Activated CD4-positive, alpha-beta T cell treated with anti-CD3 and anti-CD28 coated beads, Interleukin-2, amount 50 U/mL, for 16 hours (primary cell): ENCODE results near the gene MAML1.
"Not testable (repeated sequence)": the region's sequence is repeated elsewhere in the genome, so short reads cannot be mapped to it uniquely, and the experiment has no call there.

Experiments
- DNase-seq: peaks from one replicate; pipeline ENCODE4 v3.0.0-alpha.2; 2020

MAML1 gene

DNA sequence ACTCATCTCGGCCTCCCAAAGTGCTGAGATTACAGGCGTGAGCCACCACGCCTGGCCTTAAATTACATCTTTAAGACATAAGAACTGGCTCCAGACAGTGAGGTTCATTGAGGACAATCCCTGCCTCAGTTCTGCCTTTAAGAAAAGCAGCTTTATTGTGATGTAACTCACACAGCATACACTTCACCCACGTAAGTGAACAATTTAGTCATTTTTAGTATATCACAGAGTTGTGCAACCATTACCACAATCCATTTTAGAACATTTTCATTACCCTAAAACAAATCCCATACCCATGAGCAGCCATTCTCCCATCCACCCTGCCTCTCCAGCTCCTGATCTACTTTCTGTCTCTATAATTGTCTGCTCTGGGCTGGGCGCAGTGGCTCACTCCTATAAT lies 37.2 kb downstream of the MAML1 start:
- DNase-seq = no peak

DNA sequence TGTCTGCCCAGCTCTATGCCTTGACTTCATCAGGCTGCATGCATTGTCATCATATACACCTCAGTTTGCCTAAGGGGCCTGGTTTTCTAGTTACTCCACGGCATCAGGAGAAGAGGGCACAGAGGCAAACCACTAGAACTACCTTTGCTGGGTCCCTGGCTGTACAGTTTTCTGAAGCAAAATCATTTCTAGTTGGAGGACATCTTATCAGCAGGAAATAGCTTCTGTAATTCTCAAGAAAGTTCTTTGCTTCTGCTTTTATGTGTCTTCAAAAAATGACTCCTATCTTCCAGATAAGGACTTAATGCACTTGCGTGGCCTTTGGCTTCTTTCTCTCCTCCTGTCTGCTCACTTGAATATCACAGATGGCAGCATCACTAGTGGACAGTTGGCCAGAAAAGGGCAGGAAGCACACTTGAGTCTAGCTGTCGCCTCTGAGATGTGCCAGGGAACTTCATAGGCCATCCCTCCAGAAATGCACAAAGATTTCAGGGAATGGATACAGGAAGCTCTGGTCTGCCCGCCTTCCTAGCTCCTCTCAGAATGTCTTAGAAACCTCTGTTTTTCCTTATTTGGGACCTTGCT lies 38.8 kb downstream of the MAML1 start:
- no peak for DNase-seq

DNA sequence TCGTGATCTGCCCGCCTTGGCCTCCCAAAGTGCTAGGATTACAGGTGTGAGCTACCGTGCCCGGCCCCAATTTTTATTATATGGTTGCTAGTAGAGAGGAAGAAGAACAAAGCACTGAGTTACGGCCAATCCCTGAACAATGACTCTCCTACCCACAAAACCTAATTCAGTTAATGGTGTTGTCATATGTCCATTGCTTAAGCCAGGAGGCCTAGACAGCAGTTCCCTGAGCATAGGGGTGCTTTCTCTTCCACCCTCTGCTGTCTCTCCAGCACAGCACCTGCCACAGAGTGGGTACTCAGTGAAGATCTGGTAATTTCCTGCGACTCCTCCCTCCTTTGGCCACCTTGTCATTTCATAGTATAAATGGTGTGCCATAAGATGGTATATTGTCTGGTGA lies 39.7 kb downstream of the MAML1 start:
- DNase-seq = no peak

DNA sequence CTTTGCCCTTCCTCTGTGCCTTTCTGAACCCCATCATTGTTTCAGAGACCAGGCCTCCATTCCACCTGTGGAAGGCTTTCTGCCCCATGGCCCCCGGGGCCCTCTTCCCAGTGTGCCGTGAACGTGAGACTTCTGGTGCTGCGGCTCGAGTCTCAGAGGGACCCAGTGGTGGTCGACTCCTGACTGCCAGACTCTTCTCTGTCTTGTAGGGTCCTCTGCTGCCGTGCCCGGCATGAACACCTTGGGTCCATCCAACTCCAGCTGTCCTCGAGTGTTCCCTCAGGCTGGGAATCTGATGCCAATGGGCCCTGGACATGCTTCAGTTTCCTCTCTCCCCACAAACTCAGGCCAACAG lies 41.0 kb downstream of the MAML1 start:
- DNase-seq = no peak

DNA sequence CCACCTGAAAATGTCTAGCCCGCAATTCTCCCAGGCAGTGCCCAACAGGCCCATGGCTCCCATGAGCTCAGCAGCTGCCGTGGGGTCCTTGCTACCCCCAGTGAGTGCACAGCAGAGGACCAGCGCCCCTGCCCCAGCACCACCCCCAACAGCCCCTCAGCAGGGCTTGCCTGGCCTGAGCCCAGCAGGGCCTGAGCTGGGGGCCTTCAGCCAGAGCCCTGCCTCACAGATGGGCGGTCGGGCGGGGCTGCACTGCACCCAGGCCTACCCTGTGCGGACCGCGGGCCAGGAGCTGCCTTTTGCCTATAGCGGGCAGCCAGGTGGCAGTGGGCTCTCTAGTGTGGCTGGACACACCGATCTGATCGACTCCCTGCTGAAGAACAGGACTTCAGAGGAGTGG lies 41.8 kb downstream of the MAML1 start:
- DNase-seq = no peak

DNA sequence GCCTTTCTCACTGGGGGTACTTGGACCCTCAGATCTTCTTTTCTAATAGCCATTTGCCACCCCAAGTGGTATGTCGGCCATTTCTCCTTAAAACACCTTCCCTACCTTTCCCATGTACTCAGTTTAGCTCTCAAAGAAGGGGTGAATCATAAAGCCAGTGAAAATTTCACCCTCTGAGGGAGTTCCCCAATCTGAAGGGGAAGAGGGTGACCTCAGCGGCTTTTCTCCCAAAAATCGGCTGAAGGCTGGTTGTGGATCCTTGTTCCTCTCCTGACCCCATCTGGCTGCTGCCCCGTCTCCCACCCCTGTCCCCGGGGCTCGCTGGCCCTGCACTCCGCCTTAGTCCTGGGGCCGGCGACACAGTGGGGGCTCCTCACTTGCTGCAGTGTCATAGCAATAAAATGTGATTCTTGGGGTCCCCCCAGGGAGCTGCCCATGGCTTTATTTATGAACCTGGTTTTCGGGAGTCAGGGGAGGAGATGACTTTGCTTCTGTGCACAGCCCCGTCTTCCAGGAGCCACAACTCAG lies 43.9 kb downstream of the MAML1 start:
- DNase-seq = no peak

DNA sequence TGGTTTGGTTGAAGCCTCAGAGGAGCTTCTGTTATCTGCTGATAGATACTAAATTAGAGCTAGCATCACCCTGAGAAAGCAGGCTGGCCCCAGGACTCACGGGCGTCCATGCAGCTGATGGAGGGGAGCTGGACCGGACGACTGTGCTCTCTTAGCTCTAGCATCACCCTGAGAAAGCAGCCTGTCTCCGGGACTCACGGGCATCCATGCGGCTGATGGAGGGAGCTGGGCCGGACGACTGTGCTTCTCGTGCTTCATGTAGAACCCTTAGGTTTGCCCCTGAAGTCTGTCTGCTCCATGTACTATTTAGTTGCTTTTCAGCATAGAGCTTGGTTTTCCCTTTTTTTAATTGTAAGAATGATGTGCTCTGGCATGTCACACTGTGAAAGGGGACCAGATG lies 44.8 kb downstream of the MAML1 start:
- DNase-seq = no peak

DNA sequence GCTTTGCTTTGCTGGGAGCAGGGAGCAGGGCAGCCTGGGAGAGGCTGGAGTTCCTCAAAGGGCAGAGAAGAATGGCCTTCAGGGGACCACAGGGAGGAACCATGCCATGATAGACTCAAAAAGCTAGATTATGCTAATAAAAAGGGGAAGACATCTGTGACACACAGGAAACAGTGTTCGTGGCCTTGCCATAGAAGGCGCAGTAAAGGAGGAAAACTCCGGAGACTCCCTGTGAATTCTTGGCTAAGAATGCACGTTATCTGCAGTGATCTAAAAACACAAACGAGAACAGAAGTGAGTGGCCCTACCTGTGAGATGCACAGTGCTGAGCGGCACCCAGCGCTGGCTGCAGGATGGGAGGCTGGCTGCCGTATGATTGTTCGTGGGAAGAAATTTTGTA lies 45.3 kb downstream of the MAML1 start:
- no peak for DNase-seq

DNA sequence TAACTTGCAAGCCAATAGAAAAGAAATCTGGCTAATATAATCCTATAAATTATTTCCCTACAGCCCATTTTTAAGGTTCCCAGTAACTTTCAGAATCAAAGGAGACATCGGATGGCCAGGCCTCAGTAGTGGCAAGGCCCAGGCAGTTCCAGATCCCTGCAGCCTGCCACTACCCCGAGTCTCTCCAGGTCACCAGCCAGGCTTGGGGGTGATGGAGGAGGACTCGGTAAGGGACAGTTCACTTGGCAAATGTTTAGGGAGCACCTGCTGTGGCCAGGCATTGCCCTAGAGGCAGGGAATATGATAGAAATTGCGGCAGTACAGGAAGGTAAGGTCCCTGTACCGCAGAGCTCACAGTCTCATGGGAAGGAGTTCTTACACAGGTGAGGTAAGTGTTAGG lies 46.0 kb downstream of the MAML1 start:
- no peak for DNase-seq

DNA sequence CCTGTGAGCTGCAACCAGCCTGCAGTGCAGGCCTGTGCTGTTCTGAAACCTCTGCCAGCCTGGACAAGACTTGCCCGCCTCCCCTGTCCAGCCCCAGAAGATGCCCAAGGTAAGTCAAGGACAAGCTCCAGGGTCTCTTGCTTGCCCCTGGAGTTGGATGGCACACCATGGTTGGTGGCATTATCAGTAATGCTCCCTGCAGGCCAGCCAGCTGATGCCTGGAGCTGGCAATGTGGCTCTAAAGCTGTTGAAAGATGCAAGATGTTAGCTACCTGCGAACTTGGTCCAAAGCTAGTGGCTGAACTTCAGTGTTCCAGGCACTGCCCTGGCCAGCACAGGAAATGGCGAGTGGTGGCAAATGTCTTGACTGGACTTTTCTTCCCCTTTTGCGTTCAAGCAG lies 47.2 kb downstream of the MAML1 start:
- no peak for DNase-seq

DNA sequence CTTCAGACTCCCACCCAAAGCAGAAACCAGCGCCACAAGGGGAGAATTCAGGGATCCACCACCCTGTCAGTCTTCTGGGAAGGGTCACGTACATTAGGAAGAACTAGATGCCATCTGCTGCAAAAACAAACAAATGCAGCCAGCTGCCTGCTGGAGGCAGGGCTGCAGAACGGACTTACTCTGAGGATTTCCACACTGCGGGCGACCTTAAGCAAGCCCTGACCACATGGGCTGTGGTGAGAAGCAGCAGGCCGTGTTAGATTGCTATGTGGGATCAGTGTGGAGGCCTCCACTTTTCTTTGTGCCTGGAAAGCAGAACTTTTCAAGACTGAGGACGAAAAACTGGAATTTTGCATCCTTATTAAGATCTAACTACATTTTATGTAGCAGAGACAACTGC lies 47.7 kb downstream of the MAML1 start:
- no peak for DNase-seq

DNA sequence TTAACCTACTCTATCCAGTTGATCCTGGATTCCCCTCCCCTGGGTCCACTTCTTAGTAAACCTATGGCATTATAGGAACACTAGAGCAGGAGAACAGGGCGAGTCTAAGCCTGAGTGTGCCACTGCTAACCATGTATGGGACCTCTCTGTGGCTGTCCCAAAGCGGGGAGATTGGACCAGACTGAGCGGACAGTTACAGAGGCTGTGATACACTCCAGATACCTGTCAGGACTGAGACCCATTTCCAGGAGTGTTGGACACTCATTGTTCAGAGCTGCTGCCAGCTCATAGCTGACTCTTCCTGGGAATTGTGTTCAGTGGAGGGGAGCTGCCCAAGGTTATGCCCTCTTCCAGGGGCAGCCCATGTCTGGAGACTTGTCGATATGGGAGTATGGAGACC lies 49.2 kb downstream of the MAML1 start:
- no peak for DNase-seq

DNA sequence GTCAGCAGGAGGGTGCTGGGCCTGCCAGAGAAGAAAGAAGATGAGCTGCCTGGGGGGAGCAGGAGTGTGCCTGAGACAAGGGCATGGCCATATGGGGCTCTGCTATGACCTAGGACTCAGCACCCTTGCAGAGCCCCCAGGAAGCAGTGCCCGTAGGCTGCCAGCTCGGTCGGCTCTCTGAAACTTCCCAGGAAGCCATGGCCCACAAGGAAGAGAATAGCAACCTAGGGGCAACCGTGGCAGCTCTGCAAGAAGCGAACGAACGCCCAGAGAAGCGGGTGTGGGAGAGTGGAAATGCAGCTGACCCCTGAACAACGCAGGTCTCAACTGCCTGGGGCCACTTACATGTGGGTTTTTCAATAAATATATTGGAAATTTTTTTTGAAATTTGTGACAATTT lies 50.5 kb downstream of the MAML1 start:
- no peak for DNase-seq

DNA sequence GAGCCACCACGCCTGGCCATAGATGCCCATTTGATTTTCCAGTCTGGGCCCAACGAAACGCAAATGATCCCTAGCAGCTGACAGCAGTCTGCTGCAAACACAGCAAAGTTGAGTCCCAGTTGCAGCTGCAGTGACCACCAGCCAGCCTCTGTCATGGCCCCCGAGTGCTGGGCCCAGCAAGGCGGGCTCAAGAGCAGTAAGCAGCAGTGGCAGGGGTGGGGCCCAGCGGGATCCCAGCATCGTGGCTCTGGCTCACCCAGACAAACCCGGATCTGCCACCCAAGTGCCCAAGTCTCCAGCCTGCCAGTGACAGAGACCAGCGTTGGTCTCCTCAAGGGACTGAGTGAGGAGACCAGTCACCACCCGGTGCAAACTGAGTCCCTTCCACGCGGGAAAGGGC lies 54.2 kb downstream of the MAML1 start:
- no peak for DNase-seq

DNA sequence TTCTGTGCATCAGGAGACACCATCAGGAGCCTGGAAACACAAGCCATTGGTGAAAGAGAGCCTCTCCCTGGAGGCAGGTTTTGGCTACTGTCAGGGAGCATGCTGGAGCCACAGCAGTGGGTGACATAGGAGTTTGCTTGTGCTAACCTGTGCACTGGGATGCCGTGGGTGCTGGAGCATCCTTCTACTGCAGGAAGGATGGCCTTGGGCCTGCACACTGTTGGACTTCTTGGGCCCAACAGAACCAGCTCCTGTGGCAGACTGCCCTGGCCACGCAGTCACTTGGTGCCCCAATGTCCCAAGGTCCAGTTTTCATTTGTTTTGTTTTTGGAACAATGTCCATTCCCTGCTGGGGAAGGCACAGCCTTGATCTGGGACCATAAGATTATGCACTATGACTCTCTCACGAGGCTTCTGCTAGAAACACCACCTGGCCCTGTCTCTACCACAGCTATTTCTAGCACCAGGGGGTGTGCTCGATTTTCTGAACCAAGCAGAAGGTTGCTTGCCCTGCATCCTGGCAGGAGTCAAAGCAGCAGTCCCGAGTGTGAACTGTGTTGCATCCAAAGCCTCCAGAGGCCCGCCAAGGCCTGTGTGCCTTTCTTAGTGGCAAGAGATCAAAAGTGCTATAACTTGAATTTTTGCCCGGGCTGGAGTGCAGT lies 55.7 kb downstream of the MAML1 start:
- no peak for DNase-seq

DNA sequence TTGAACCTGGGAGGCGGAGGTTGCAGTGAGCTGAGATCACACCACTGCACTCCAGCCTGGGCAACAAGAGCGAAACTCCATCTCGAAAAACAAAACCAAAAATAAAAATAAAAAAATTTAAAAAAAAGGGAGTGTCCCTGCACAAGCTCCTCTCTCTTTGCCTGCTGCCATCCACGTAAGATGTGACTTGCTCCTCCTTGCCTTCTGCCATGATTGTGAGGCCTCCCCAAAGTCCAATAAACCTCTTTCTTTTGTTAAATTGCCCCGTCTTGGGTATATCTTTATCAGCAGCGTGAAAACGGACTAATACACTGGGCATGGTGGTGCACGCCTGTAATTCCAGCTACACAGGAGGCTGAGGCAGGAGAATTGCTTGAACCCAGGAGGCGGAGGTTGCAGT lies 56.7 kb downstream of the MAML1 start:
- not testable (repeated sequence) for DNase-seq

DNA sequence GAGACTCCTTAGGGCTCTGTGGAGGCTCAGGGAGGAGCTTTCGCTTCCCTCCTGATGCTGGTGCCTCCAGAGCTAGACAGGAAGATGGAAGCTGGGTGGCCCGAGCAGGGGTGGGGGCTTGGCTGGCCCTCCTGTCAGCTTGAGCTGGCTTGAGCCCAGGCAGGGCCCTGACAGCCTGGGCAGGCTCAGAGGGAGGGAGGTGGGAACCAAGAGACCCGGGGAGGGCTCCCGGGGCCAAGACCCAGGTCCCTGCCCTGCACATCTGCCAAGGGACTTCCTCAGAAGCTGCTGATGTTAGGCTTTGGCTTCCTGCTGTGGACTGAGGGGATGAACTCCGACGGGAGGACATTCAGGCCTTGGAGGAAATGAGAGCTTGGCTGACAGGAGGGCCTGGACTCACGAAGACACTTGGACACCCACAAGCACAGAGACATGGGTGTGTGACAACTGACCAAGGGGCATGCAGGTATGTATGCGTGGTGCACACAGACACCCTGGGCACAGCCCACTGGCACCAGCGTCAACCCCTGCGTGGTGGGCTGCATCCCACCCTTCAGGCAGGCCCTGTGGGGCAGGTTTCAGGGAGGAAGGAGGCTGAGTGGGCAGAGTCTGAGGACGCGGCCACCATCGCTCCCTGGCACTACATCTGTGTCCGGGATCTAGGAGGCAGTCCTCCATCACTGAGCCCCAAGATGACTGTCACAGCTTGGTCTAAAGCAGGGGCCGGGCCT lies 59.4 kb downstream of the MAML1 start:
- no peak for DNase-seq

DNA sequence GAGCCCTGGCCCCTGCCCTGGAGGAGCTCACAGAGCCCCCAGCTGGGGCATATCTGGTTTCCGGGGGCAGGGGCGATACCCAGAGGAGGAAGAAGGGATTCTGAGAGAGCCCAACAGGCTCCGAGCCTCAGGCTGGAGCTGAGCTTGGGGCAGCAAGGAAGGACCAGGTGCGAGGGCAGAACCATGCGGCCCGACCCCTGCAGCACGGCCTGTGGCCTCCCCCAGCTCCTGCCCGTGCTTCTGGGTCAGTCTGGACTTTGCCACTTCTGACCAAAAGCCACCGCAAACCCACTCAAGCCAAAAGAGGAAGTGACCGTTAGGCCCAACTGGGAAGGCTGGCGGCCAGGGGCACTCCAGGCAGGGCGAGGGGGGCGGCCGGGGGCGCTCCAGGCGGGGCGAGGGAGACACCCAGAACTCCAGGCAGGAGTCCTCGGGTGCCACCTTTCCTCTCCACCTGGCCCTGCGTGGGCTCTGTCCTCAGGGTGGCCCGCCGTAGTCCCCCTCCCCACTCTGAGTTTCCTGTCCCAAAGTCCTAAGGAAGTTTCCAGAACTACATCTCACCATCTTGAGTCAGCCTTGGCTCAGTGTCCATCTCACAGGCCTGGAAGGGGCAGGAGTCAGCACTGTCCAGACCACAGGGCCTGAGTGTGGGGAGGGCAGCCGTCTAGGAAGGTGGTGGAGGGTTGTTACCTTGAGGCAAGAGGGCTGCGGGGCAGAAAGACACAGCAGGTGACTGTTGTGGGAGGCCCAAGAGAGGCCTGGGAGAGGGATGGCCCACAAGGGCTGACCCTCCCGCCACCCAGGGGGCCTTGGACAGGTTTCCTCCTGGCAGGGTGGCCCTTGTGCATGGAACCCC lies 60.2 kb downstream of the MAML1 start:
- DNase-seq = no peak

DNA sequence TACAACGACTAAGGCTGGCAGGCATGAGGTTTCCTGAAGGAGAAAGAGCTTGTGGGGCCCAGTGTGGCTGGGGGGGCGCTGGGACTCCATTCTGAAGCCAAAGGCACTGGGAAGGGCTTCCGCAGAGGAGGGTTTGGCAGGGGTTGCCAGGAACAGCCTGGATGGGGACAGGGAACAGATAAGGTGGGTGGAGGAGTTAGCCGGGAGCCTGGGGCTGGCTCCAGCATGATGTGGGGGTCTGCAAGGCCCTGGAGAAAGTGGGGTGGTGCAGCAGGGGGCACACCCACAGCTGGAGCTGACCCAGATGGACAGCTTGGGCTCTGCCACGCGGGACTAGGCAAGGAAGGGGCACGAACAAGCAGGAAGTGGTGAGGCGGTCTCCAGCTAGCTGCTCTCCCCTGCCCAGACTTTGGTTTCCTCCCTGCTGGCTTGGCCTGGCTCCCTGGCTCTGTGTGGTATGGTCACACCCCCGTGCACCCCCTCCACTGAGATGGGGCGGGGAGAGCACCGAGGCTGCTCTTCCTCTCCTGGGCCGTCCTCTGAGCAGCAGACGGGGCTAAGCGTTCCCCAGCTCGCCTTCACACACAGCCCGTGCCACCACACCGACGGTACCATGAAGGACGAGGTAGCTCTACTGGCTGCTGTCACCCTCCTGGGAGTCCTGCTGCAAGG lies 61.0 kb downstream of the MAML1 start, which contains the start of gene LTC4S:
LTC4S (plus strand) TSS at position 519 of the 672 bp plus-strand sequence; CDS start at position 614, 95 bp downstream.
- peak; percentile 35 for DNase-seq

DNA sequence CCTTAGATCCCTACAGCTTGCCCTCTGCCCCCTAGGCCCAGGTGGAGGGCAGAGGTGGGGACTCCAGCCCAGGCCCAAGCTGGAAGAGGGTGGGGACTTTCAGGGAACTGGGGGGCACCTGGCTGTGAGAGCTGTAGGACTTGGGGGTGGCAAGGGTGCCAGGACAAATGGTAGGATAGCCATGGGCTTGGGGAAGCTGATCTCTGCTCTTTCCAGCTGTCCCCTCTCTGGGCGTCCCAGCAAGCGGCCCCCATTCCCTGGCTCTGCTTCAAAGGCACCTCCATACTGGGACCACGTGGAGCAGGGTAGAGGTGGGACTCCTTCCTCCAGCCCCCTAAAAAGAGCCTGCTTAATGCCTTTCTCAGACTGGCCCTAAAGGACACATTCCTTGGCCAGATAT lies 61.5 kb downstream of the MAML1 start:
- no peak for DNase-seq

DNA sequence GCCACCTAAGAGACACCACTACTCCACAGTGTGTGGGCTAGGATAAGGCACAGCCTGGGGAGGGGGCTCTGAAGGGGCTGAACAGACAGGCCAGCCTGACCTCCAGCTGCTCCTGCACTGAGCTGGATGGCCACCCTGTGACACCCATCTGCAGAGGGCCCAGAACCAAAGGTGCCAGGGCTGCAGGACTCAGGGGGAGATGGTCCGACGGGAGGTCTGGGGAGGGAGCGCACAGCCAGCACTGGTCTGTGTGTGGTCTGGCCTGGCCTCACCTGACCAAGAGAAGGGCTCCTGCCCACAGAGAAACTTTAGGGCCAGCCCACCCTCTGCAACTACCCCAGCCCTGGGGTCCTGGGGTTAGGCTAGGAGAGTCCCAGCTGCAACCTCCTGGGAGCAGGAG lies 62.0 kb downstream of the MAML1 start:
- DNase-seq = no peak

DNA sequence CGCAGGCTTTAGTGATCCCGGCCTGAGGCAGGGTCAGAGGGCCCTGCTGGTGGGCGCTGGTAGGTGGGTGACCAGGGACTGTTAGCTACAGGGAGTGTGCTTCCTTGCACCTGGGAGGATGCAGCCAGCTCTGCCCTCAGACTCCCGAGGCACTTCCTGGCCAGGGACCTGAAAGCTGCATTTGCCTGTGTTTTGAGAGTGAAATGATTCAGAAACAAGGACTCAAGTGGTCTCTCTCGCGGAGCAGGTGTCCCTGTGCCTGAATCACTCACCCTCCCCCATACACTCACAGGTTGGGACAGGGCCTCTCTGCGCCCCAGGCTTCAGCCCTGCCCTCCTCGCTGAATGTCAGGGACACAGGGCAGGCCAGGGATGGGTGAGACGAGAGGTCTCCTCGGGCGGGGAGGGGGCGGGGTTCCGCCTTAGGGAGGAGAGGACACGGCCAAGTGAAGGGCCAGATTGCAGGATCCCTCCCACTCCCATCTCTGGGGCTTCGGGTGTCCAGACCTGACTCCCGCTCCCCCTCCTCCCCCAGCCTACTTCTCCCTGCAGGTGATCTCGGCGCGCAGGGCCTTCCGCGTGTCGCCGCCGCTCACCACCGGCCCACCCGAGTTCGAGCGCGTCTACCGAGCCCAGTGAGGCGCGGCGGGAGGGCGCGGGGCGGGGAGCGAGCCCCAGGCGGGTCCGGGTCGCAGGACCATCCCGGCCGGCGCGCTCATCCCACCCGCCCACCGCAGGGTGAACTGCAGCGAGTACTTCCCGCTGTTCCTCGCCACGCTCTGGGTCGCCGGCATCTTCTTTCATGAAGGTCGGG lies 62.6 kb downstream of the MAML1 start:
- no peak for DNase-seq
